WI38 (cell line): ENCODE measurements around the gene HTRA3.

ENCODE experiments used
- H3K4me3 ChIP-seq: 2 replicates; pipeline ENCODE4 v1.5.1; 2011; ENCODE audit warnings: low read depth, mild to moderate bottlenecking, control low read depth, low read length
- TF ChIP-seq, protein P1 (sequence below): IDR thresholded peaks from 2 replicates; pipeline ENCODE4 v1.5.1; 2012; ENCODE audit warnings: low read depth, mild to moderate bottlenecking, control low read depth, low read length

Gene HTRA3

GRCh38 chr4:8251110-8251883, 18.3 kb upstream of the HTRA3 start:
- TF ChIP-seq, protein P1, sequence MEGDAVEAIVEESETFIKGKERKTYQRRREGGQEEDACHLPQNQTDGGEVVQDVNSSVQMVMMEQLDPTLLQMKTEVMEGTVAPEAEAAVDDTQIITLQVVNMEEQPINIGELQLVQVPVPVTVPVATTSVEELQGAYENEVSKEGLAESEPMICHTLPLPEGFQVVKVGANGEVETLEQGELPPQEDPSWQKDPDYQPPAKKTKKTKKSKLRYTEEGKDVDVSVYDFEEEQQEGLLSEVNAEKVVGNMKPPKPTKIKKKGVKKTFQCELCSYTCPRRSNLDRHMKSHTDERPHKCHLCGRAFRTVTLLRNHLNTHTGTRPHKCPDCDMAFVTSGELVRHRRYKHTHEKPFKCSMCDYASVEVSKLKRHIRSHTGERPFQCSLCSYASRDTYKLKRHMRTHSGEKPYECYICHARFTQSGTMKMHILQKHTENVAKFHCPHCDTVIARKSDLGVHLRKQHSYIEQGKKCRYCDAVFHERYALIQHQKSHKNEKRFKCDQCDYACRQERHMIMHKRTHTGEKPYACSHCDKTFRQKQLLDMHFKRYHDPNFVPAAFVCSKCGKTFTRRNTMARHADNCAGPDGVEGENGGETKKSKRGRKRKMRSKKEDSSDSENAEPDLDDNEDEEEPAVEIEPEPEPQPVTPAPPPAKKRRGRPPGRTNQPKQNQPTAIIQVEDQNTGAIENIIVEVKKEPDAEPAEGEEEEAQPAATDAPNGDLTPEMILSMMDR: no peak
- no peak overlapping the region for H3K4me3 ChIP-seq

DNA sequence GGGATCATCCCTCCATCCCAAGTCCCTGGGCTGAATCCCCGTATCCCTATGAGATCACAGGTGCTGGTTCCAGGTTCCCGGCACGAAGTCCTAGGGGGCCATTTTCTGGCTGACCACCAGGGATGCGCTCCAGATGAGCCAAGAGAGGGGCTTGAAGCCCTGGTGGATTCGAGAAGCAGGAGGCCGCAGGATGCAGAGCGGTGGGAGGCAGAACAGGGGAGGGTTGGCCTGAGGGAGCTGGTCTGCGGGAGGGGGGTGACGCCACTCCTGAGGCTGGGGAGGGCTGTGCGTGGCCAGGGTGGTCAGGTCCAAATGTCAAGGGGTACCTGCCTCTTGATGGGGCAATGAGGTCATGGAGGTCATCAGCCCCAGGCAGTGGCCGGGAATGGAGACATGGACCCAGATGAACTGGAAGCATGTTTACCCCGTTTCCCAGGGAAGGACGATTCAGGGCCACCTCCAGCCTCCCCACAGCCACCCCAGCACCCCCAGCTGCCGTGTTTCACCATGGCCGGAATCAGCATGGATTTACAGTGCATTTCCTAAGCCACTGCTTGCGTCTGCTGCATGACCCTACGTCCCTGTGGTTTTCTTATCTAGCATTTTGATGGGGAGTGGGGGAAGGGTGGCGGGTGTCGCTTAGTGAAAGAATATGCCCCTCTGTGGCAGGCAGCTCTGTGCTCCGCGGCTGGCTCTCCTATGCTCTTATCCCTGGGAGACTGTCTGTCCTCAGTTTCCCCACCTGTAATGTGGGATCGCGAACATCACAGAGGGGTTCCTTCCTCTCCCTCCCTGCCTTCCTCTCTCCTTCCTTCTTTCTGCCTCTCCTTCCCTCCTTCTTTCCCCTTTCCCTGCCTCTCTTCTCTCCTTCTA, 17.0 kb upstream of the HTRA3 start:
- TF ChIP-seq, protein P1: no peak

GRCh38 chr4:8254076-8254475, 15.5 kb upstream of the HTRA3 start:
- TF ChIP-seq, protein P1: no peak
- no peak overlapping the region for H3K4me3 ChIP-seq

More for the DNA sequence above, 17.0 kb upstream of the HTRA3 start:
- no peak overlapping the region for H3K4me3 ChIP-seq

DNA sequence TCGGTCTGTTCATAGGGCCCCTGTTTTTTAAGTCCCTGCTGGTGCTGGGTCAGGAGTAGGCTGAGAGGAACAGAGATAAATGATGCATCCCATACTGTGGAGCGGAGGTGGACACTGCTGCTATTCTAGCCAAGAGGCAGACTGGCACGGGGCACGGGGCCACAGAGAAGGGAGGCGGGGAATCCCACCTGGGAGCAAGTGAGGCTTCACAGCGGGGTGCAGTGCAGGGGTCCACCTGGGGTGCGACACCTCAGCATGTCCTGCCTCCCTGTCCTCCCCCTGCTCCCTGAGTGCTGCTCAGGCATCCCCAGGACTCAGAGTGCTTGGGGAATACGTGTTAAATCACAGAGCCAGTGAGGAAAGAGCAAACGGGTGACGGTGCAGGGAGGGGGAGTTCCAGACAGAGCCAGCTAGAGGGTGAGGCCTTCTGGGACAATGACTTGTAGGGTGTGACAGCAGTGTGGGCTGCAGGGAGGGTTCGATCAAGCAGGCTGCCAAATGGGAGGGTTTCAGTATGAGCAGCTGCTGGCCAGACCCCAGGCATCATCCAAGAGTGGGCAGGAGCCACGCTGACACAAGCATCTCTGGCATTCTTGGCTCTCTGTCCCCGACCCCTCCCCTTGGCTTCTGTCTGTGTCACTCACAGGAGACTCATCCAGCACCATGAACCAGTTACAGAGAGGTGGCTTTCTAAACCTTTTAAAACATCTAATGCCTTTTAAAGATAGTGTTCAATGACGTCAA, 13.7 kb upstream of the HTRA3 start:
- TF ChIP-seq, protein P1: no peak
- H3K4me3 ChIP-seq: no peak overlapping the region

- no peak overlapping the region for H3K4me3 ChIP-seq
- TF ChIP-seq, protein P1: no peak
Observed at GRCh38 chr4:8257854-8258253, 11.7 kb upstream of the HTRA3 start.

- H3K4me3 ChIP-seq: no peak overlapping the region
- TF ChIP-seq, protein P1: no peak
Observed at GRCh38 chr4:8258552-8259212, 10.9 kb upstream of the HTRA3 start.
